ENCODE results near the gene PFDN4.

PFDN4 gene

DNA sequence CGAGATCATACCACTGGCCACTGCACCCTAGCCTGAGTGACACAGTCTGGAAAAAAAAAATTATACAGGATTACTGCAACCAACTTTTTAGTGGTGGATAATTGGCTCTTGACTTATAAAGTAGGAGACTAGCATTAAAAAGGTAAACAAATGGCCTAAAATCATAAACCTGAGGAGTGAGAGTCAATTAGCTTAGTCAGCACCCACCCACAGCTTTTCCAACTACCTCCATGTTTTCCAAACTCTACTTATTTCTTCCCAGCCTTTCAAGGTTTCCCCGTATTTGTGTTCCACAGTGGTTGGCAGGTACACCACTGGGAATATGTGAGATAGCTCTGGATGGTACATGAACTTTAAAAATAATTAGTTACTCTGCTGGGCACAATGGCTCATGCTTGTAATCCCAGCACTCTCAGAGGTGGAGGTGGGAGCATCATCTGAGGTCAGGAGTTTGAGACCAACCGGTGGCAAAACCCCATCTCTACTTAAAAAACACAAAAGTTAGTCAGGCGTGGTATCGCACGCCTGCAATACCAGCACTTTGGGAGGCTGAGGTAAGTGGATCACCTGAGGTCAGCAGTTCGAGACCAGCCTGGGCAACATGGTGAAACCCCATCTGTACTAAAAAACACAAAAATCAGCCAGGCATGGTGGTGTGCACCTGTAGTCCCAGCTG is 40.8 kb upstream of the PFDN4 start:
- Histone ChIP-seq H3K4me3 (ENCODE audit: low read depth, low read length) (no peak overlapping the region), H3K27me3 (ENCODE audit: insufficient read depth, low read length) (peaks cover 16% of the 10 kb centered on the region), H3K79me2 (ENCODE audit: control insufficient read depth, insufficient read depth, low read length, unreplicated experiment) (no peaks in the 10 kb centered on the region), H3K36me3 (ENCODE audit: insufficient read depth, low read length) (no peaks in the 10 kb centered on the region), H3K27ac (ENCODE audit: low read depth, low read length) (no peak overlapping the region), H3K4me1 (ENCODE audit: control insufficient read depth, insufficient read depth, low read length, unreplicated experiment) (peaks cover 10% of the 10 kb centered on the region), H2AFZ (ENCODE audit: low read length, unreplicated experiment) (no peak overlapping the region)

DNA sequence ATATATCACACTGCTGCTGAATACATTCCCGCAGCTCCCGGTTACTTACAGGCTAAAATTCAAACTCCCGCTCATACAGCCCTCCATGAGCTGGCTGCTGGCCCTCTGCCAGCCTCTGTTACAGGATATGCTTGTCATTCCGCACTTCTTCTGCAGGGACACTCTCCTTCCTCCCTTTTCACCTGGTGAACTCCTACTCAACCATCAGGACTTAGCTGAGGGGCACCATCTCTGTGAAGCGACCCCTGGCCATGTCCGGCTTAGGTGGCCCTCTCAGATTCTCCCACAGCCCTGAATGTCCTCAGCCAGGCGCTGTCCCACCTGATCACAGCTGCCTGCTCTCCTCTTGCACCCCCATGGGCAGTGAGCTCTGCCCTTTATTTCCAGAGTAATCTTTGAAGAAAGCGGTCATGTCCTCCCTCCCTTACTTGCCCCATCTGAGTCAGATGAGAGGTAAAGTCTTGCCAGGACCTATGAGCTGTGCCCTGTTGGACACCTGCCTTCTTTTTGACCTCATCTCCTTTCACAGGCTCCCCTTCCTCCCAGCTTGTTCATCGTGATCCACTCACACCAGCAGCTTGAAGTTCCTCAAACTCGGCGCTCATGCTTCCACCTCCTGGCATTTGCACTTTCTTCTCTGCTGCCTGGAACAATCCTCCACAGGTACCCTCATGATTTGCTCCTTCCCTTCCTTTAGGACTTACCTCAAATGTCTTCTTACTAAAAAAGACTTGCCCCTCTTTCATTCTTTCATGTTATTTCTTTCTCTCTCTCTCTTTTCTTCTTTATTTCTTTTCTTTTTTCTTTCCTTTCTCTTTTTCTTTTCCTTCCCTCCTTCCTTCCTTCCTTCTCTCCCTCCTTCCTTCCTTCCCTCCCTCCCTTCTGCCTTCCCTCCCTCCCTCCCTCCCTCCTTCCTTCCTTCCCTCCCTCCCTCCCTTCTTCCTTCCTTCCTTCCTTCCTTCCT is 39.7 kb upstream of the PFDN4 start:
- H3K79me2 ChIP-seq (ENCODE audit: control insufficient read depth, insufficient read depth, low read length, unreplicated experiment): no peaks in the 10 kb centered on the region
- peaks cover 10% of the 10 kb centered on the region for H3K4me1 ChIP-seq (ENCODE audit: control insufficient read depth, insufficient read depth, low read length, unreplicated experiment)
- H3K4me3 ChIP-seq (ENCODE audit: low read depth, low read length): no peak overlapping the region
- peaks cover 26% of the 10 kb centered on the region for H3K27me3 ChIP-seq (ENCODE audit: insufficient read depth, low read length)
- no peaks in the 10 kb centered on the region for H3K36me3 ChIP-seq (ENCODE audit: insufficient read depth, low read length)
- H3K27ac ChIP-seq (ENCODE audit: low read depth, low read length): no peak overlapping the region
- no peak overlapping the region for H2AFZ ChIP-seq (ENCODE audit: low read length, unreplicated experiment)

DNA sequence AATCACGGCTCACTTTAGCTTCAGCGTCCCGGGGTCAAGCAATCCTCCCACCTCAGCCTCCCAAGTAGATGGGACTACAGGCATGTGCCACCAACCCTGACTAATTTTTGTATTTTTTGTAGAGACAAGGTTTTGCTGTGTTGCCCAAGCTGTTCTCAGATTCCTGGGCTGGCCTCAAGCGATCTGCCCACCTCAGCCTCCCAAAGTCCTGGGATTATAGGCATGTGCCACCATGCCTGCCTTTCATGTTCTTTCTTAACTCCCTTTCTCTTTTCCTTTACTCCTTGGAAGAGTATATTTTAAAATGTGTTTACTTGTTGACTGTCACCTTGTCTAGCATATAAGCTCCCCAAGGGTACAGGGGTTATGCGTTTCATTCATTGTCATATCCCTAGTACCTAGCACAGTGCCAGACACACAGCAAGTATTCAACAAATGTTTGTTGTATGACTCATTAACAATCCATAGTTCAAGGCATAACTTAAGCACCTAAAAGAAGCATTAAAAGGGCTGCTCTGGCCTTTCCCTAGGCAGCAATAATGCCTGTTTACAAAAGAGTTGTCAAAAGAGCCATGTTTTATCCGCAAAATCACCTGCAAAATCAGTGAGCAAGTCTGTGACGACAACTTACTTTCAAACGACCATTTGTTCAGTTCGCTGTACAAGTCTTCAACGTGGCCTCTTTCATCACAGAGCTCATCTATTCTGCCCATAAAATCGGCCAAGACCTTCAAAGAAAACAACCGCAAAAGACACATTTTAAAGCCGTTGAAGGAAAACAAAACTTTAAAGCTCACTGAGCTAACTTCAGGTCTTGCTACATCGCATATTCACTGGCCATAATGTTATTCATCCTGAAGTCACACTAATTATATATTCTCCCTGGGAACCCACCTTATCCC is 38.7 kb upstream of the PFDN4 start:
- Histone ChIP-seq H3K4me3 (ENCODE audit: low read depth, low read length) (no peak overlapping the region), H3K27ac (ENCODE audit: low read depth, low read length) (no peak overlapping the region), H3K36me3 (ENCODE audit: insufficient read depth, low read length) (no peaks in the 10 kb centered on the region), H3K79me2 (ENCODE audit: control insufficient read depth, insufficient read depth, low read length, unreplicated experiment) (no peaks in the 10 kb centered on the region), H3K4me1 (ENCODE audit: control insufficient read depth, insufficient read depth, low read length, unreplicated experiment) (peaks cover 13% of the 10 kb centered on the region), H3K27me3 (ENCODE audit: insufficient read depth, low read length) (peaks cover 37% of the 10 kb centered on the region), H2AFZ (ENCODE audit: low read length, unreplicated experiment) (no peak overlapping the region)

- no peaks in the 10 kb centered on the region for H3K79me2 ChIP-seq (ENCODE audit: control insufficient read depth, insufficient read depth, low read length, unreplicated experiment)
- no peak overlapping the region for H3K4me3 ChIP-seq (ENCODE audit: low read depth, low read length)
- no peak overlapping the region for H3K27ac ChIP-seq (ENCODE audit: low read depth, low read length)
- peaks cover 20% of the 10 kb centered on the region for H3K4me1 ChIP-seq (ENCODE audit: control insufficient read depth, insufficient read depth, low read length, unreplicated experiment)
- H2AFZ ChIP-seq (ENCODE audit: low read length, unreplicated experiment): no peak overlapping the region
- no peaks in the 10 kb centered on the region for H3K36me3 ChIP-seq (ENCODE audit: insufficient read depth, low read length)
- H3K27me3 ChIP-seq (ENCODE audit: insufficient read depth, low read length): peaks cover 45% of the 10 kb centered on the region
These were observed 37.8 kb upstream of the PFDN4 start for GRCh38 chr20:54170026-54170471.

DNA sequence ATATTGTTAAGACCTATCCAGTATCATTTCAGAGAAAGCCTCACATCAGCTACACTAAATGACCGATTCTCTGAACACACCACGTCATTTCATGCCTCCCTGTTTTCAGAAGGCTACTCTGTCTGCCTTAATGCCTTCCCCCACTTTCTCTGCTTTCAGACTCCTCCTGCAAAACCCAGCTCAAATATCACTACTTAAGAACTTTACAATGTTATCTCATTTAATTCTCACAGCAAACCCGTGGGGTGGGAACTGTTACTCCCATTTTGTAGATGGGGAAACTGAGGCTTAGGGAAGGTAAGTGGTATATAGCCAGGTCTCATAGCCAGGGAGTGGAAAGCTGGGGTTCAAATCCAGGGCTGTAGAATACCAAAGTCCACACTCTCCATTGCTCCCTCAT is 36.9 kb upstream of the PFDN4 start:
- Histone ChIP-seq H3K27me3 (ENCODE audit: insufficient read depth, low read length) (peaks cover 45% of the 10 kb centered on the region), H3K79me2 (ENCODE audit: control insufficient read depth, insufficient read depth, low read length, unreplicated experiment) (no peaks in the 10 kb centered on the region), H3K27ac (ENCODE audit: low read depth, low read length) (no peak overlapping the region), H3K4me3 (ENCODE audit: low read depth, low read length) (no peak overlapping the region), H2AFZ (ENCODE audit: low read length, unreplicated experiment) (no peak overlapping the region), H3K36me3 (ENCODE audit: insufficient read depth, low read length) (no peaks in the 10 kb centered on the region), H3K4me1 (ENCODE audit: control insufficient read depth, insufficient read depth, low read length, unreplicated experiment) (peaks cover 20% of the 10 kb centered on the region)

GRCh38 chr20:54172532-54172855 is 35.4 kb upstream of the PFDN4 start:
- no peak overlapping the region for H2AFZ ChIP-seq (ENCODE audit: low read length, unreplicated experiment)
- H3K27me3 ChIP-seq (ENCODE audit: insufficient read depth, low read length): peaks cover 45% of the 10 kb centered on the region
- H3K4me1 ChIP-seq (ENCODE audit: control insufficient read depth, insufficient read depth, low read length, unreplicated experiment): peaks cover 20% of the 10 kb centered on the region
- no peaks in the 10 kb centered on the region for H3K79me2 ChIP-seq (ENCODE audit: control insufficient read depth, insufficient read depth, low read length, unreplicated experiment)
- H3K27ac ChIP-seq (ENCODE audit: low read depth, low read length): no peak overlapping the region
- H3K4me3 ChIP-seq (ENCODE audit: low read depth, low read length): peak overlapping the region; percentile 72
- no peaks in the 10 kb centered on the region for H3K36me3 ChIP-seq (ENCODE audit: insufficient read depth, low read length)

GRCh38 chr20:54172856-54173652 is 34.8 kb upstream of the PFDN4 start:
- H2AFZ ChIP-seq (ENCODE audit: low read length, unreplicated experiment): peak overlapping the region; percentile 3
- peak overlapping the region; percentile 72 for H3K4me3 ChIP-seq (ENCODE audit: low read depth, low read length)
- peaks cover 20% of the 10 kb centered on the region for H3K4me1 ChIP-seq (ENCODE audit: control insufficient read depth, insufficient read depth, low read length, unreplicated experiment)
- H3K79me2 ChIP-seq (ENCODE audit: control insufficient read depth, insufficient read depth, low read length, unreplicated experiment): no peaks in the 10 kb centered on the region
- no peak overlapping the region for H3K27ac ChIP-seq (ENCODE audit: low read depth, low read length)
- H3K27me3 ChIP-seq (ENCODE audit: insufficient read depth, low read length): peaks cover 45% of the 10 kb centered on the region
- no peaks in the 10 kb centered on the region for H3K36me3 ChIP-seq (ENCODE audit: insufficient read depth, low read length)

- Histone ChIP-seq H2AFZ (ENCODE audit: low read length, unreplicated experiment) (peak within 1 kb of the TSS; percentile 49), H3K79me2 (ENCODE audit: control insufficient read depth, insufficient read depth, low read length, unreplicated experiment) (no peaks in the 10 kb centered on the region), H3K27me3 (ENCODE audit: insufficient read depth, low read length) (peaks cover 45% of the 10 kb centered on the region), H3K4me1 (ENCODE audit: control insufficient read depth, insufficient read depth, low read length, unreplicated experiment) (peaks cover 20% of the 10 kb centered on the region), H3K4me3 (ENCODE audit: low read depth, low read length) (peak within 1 kb of the TSS; percentile 72), H3K36me3 (ENCODE audit: insufficient read depth, low read length) (no peaks in the 10 kb centered on the region), H3K27ac (ENCODE audit: low read depth, low read length) (no peak within 1 kb of the TSS)
These were observed 34.0 kb upstream of the PFDN4 start, which contains the start of gene CYP24A1 for GRCh38 chr20:54173653-54174456. Gene CYP24A1, minus strand, starts transcription at chr20:54173986. Its CDS starts 407 bp downstream, at chr20:54173579.

- no peak overlapping the region for H3K27ac ChIP-seq (ENCODE audit: low read depth, low read length)
- H2AFZ ChIP-seq (ENCODE audit: low read length, unreplicated experiment): peak overlapping the region; percentile 49
- peaks cover 45% of the 10 kb centered on the region for H3K27me3 ChIP-seq (ENCODE audit: insufficient read depth, low read length)
- no peaks in the 10 kb centered on the region for H3K79me2 ChIP-seq (ENCODE audit: control insufficient read depth, insufficient read depth, low read length, unreplicated experiment)
- peak overlapping the region; percentile 72 for H3K4me3 ChIP-seq (ENCODE audit: low read depth, low read length)
- H3K4me1 ChIP-seq (ENCODE audit: control insufficient read depth, insufficient read depth, low read length, unreplicated experiment): peaks cover 14% of the 10 kb centered on the region
- H3K36me3 ChIP-seq (ENCODE audit: insufficient read depth, low read length): no peaks in the 10 kb centered on the region
These were observed 33.3 kb upstream of the PFDN4 start for GRCh38 chr20:54174457-54175175.
